ENCODE data around the gene ZNF10.
A peak's percentile ranks its signal among the peaks of the same experiment; 100 is the strongest.

Gene ZNF10

DNA sequence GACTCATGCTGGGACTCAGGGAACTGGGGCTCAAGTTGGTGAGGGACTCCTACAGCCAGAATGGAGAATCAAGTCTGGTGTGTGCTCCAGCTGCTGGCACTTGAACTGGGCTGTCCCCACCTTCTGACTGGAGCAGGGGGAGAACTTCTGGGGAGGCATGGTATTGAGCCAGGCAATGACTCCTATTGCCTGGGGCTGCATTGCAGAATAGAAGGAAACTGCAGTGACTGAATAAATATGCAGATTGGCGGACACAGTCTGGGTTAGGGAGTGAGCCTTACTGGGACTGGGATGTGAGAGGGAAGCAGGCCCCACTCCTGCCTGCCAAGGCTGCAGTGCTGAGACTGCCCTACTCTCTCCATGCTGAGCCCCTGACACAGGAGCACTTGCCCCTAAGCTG is 42.1 kb downstream of the ZNF10 start:
- H3K4me2 ChIP-seq (ENCODE audit: low read length): no peak overlapping the region
- no peak overlapping the region for H3K27ac ChIP-seq (ENCODE audit: low read depth, low read length, poor library complexity, severe bottlenecking)
- TF ChIP-seq EZH2 (IDR thresholded peaks at IDR 0.05; ENCODE audit: borderline replicate concordance, low read length): no peak
- TF ChIP-seq, protein P1, sequence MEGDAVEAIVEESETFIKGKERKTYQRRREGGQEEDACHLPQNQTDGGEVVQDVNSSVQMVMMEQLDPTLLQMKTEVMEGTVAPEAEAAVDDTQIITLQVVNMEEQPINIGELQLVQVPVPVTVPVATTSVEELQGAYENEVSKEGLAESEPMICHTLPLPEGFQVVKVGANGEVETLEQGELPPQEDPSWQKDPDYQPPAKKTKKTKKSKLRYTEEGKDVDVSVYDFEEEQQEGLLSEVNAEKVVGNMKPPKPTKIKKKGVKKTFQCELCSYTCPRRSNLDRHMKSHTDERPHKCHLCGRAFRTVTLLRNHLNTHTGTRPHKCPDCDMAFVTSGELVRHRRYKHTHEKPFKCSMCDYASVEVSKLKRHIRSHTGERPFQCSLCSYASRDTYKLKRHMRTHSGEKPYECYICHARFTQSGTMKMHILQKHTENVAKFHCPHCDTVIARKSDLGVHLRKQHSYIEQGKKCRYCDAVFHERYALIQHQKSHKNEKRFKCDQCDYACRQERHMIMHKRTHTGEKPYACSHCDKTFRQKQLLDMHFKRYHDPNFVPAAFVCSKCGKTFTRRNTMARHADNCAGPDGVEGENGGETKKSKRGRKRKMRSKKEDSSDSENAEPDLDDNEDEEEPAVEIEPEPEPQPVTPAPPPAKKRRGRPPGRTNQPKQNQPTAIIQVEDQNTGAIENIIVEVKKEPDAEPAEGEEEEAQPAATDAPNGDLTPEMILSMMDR (IDR thresholded peaks at IDR 0.05; ENCODE audit: low read length): no peak
- peaks cover 10% of the 10 kb centered on the region for H3K9me3 ChIP-seq (ENCODE audit: low read length)
- H3K4me1 ChIP-seq (ENCODE audit: insufficient read depth, low read length, severe bottlenecking): no peaks in the 10 kb centered on the region
- H3K4me3 ChIP-seq (ENCODE audit: low read depth, low read length, poor library complexity, severe bottlenecking): no peak overlapping the region
- no peaks in the 10 kb centered on the region for H3K27me3 ChIP-seq (ENCODE audit: insufficient read depth, low read length)
- H3K79me2 ChIP-seq (ENCODE audit: insufficient read depth, low read length): no peaks in the 10 kb centered on the region
- no peaks in the 10 kb centered on the region for H3K36me3 ChIP-seq (ENCODE audit: insufficient read depth, low read length)
- no peaks in the 10 kb centered on the region for H3F3A ChIP-seq (ENCODE audit: insufficient read depth, low read length)
- no peaks in the 10 kb centered on the region for H4K20me1 ChIP-seq (ENCODE audit: insufficient read depth, low read length)
- H3K9me2 ChIP-seq (ENCODE audit: low read depth, low read length): no peaks in the 10 kb centered on the region
- H3K9ac ChIP-seq (ENCODE audit: low read length): no peak overlapping the region
- no peak overlapping the region for H2AFZ ChIP-seq (ENCODE audit: low read length)

DNA sequence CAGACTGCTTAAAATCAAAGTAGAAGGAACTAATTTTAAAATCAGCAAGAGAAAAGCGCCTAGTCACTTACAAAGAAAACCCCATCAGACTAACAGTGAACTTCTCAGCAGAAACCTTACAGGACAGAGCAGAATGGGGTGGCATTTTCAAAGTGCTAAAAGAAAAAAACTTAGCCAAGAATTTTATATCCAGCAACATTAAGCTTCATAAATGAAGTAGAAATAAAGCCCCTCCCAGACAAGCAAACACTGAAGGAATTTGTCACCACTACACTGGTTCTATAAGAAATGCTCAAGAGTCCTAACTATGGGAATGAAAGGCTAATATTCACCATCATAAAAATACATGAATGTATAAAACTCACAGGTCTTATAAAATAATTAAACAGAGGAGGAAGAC is 44.5 kb downstream of the ZNF10 start:
- no peak for TF ChIP-seq EZH2 (IDR thresholded peaks at IDR 0.05; ENCODE audit: borderline replicate concordance, low read length)
- TF ChIP-seq, protein P1 (IDR thresholded peaks at IDR 0.05; ENCODE audit: low read length): no peak
- H3K27ac ChIP-seq (ENCODE audit: low read depth, low read length, poor library complexity, severe bottlenecking): no peak overlapping the region

DNA sequence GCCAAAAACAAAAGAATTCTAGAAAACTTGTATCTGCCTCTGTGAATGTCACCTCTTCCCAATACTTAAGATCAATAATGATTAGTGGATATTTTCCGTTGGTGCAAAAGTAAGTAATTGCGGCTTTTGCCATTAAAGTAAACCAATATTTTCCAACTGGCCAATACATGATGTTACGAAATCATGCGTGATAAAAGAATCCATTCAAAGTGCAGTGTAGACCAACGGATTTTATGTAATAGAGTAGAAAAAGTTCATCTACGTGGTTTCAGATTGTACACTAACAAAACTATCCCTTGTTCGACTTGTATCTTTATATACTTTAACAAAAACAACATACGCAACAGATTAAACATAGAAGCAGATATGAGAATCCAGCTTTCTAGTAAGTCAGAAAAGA is 50.2 kb downstream of the ZNF10 start:
- Histone ChIP-seq H2AFZ (ENCODE audit: low read length) (peak overlapping the region; percentile 6; the same call in 1 of the 2 replicates), H3K9me3 (ENCODE audit: low read length) (peaks cover 25% of the 10 kb centered on the region), H3K4me3 (ENCODE audit: low read depth, low read length, poor library complexity, severe bottlenecking) (no peak overlapping the region)

More for the DNA sequence above, 44.5 kb downstream of the ZNF10 start:
- Histone ChIP-seq H3K4me3 (ENCODE audit: low read depth, low read length, poor library complexity, severe bottlenecking) (no peak overlapping the region), H3K36me3 (ENCODE audit: insufficient read depth, low read length) (no peaks in the 10 kb centered on the region), H3K79me2 (ENCODE audit: insufficient read depth, low read length) (no peaks in the 10 kb centered on the region), H3K9me2 (ENCODE audit: low read depth, low read length) (no peaks in the 10 kb centered on the region), H3K9ac (ENCODE audit: low read length) (no peak overlapping the region), H3K9me3 (ENCODE audit: low read length) (peaks cover 6% of the 10 kb centered on the region; the same call in 1 of the 2 replicates), H3F3A (ENCODE audit: insufficient read depth, low read length) (no peaks in the 10 kb centered on the region), H3K4me2 (ENCODE audit: low read length) (no peak overlapping the region), H2AFZ (ENCODE audit: low read length) (no peak overlapping the region), H3K4me1 (ENCODE audit: insufficient read depth, low read length, severe bottlenecking) (no peaks in the 10 kb centered on the region), H3K27me3 (ENCODE audit: insufficient read depth, low read length) (no peaks in the 10 kb centered on the region), H4K20me1 (ENCODE audit: insufficient read depth, low read length) (no peaks in the 10 kb centered on the region)

More for the DNA sequence above, 50.2 kb downstream of the ZNF10 start:
- Histone ChIP-seq H3K9ac (ENCODE audit: low read length) (no peak overlapping the region), H3K4me2 (ENCODE audit: low read length) (no peak overlapping the region), H3F3A (ENCODE audit: insufficient read depth, low read length) (no peaks in the 10 kb centered on the region), H3K27me3 (ENCODE audit: insufficient read depth, low read length) (no peaks in the 10 kb centered on the region), H3K27ac (ENCODE audit: low read depth, low read length, poor library complexity, severe bottlenecking) (no peak overlapping the region), H4K20me1 (ENCODE audit: insufficient read depth, low read length) (no peaks in the 10 kb centered on the region), H3K79me2 (ENCODE audit: insufficient read depth, low read length) (no peaks in the 10 kb centered on the region), H3K9me2 (ENCODE audit: low read depth, low read length) (no peaks in the 10 kb centered on the region), H3K4me1 (ENCODE audit: insufficient read depth, low read length, severe bottlenecking) (peaks cover 8% of the 10 kb centered on the region), H3K36me3 (ENCODE audit: insufficient read depth, low read length) (peaks cover 35% of the 10 kb centered on the region)
- TF ChIP-seq, protein P1 (IDR thresholded peaks at IDR 0.05; ENCODE audit: low read length): no peak
- TF ChIP-seq EZH2 (IDR thresholded peaks at IDR 0.05; ENCODE audit: borderline replicate concordance, low read length): no peak

Data from OCI-LY1 (cell line).